Measurements from ENCODE around the gene PPFIBP1. TPM values are rescaled to one million over a fixed set of nuclear protein-coding genes. Genes with fewer than 3 reads are reported as not detected.

The PPFIBP1 gene
- total and polyA plus RNA-seq, 2 of the 4 experiments (the other 2 are of a cell fraction): 30.4 to 72.2 TPM

DNA sequence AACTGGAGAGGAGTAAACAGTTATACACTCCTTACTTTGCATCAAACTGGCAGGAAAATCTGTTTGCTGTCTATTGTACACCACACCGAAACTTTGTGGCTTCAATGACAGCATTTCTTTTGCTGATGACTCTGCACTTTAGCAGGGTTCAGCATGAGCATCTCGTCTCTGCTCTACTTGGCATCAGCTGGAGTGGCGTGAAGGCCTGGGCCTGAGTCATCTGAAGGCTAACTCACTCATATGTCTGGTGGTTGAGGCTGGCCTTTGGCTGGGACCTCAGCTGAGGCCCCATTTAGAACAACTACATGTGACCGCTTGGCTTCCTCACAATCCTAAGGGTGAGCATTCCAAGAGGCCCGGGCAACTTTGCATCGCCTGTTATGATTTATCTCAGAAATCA lies 143.5 kb downstream of the PPFIBP1 start:
- Histone ChIP-seq H2BK20ac (ENCODE audit: low read depth, low read length) (no peak overlapping the region), H3K36me3 (ENCODE audit: control insufficient read depth, insufficient read depth, low read length) (peaks cover 28% of the 10 kb centered on the region), H3K18ac (ENCODE audit: low read depth, low read length) (no peak overlapping the region), H3K23ac (ENCODE audit: low read depth, low read length) (no peak overlapping the region), H2BK5ac (ENCODE audit: low read depth, low read length, poor library complexity, severe bottlenecking) (no peak overlapping the region), H2AK9ac (replicated peaks; ENCODE audit: low read depth, low read length, poor library complexity) (no peak overlapping the region), H3K56ac (ENCODE audit: extremely low read depth, insufficient read depth, low read length) (no peak overlapping the region), H3K4me2 (ENCODE audit: low read depth, low read length) (no peak overlapping the region), H3K4me1 (ENCODE audit: control insufficient read depth, insufficient read depth, low read length) (no peaks in the 10 kb centered on the region; the same call in 1 of the 2 replicates), H3K79me1 (ENCODE audit: low read depth in 1 of 2, low read length in 2 of 2) (peaks cover 4 to 9% of the 10 kb centered on the region in 2 experiments; a peak in 1 of 4 replicates), H3K4me3 (ENCODE audit: insufficient read depth, low read depth, low read length) (no peak overlapping the region), H3K14ac (replicated peaks; ENCODE audit: low read depth, low read length) (no peak overlapping the region), H3K9ac (ENCODE audit: low read depth, low read length) (no peak overlapping the region), H4K20me1 (ENCODE audit: insufficient read depth, low read length) (no peaks in the 10 kb centered on the region; the same call in 1 of the 2 replicates), H2AFZ (replicated peaks; ENCODE audit: low read length, poor library complexity) (no peak overlapping the region), H3K27me3 (ENCODE audit: control insufficient read depth, insufficient read depth, low read length) (no peaks in the 10 kb centered on the region), H4K91ac (ENCODE audit: insufficient read depth, low read depth, low read length) (no peak overlapping the region), H4K8ac (ENCODE audit: low read depth in 2 of 2, low read length in 2 of 2) (no peak overlapping the region), H3K9me3 (ENCODE audit: control insufficient read depth, insufficient read depth, low read length) (no peaks in the 10 kb centered on the region), H4K5ac (ENCODE audit: low read depth, low read length) (no peak overlapping the region), H3K27ac (ENCODE audit: insufficient read depth, low read length) (no peak overlapping the region), H2BK15ac (ENCODE audit: low read depth, low read length) (no peak overlapping the region), H2BK120ac (ENCODE audit: low read depth, low read length) (no peak overlapping the region), H2AK5ac (ENCODE audit: low read depth, low read length) (no peak overlapping the region), H3K4ac (ENCODE audit: low read depth, low read length) (no peak overlapping the region), H3K9me1 (ENCODE audit: insufficient read depth, low read length) (peaks cover 7% of the 10 kb centered on the region; the same call in 1 of the 2 replicates)
- DNase-seq (peak; percentile 76), ATAC-seq (ENCODE audit: low read depth) (peak; percentile 29)
- WGBS, 2 experiments (ENCODE audit: extremely low coverage in 2 of 2, insufficient read length in 1 of 2): 95% methylated on average over 3 of the region's 6 CpGs; no CpG with 5 or more reads in 1 of the 2 experiments
- BruUV-seq (replicated peaks): no TSS peak
- ChIA-PET POLR2A (ENCODE audit: unreplicated experiment) (no interaction called here), CTCF (no interaction called here)
- in situ Hi-C loops (cut with MboI; ENCODE audit: low sequenced_read_pairs): no loop called here
- intact Hi-C loops (cut with micrococcal nuclease): no loop called here
- dilution Hi-C loops (cut with HindIII; ENCODE audit: low sequenced_read_pairs, unreplicated experiment): no loop called here
- TF ChIP-seq RCOR1 (IDR thresholded peaks at IDR 0.05; ENCODE audit: insufficient replicate concordance, low read length) (no peak), NFE2L2 (IDR thresholded peaks at IDR 0.05; ENCODE audit: low read depth, low read length) (peak; percentile 42; the same call in 1 of the 2 replicates), MAFK (IDR thresholded peaks at IDR 0.05; ENCODE audit: low read depth, low read length) (peak; percentile 63; the same call in 1 of the 2 replicates), FOS (IDR thresholded peaks at IDR 0.05; ENCODE audit: low read depth, low read length) (0 out of 2 replicates have a peak, but pooled peaks have one; percentile 11)
- TF ChIP-seq, protein P1, sequence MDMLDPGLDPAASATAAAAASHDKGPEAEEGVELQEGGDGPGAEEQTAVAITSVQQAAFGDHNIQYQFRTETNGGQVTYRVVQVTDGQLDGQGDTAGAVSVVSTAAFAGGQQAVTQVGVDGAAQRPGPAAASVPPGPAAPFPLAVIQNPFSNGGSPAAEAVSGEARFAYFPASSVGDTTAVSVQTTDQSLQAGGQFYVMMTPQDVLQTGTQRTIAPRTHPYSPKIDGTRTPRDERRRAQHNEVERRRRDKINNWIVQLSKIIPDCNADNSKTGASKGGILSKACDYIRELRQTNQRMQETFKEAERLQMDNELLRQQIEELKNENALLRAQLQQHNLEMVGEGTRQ (IDR thresholded peaks at IDR 0.05; ENCODE audit: low read depth, low read length): no peak

All from IMR-90 (cell line).